ENCODE results near the gene MLLT10.

MLLT10 gene

DNA sequence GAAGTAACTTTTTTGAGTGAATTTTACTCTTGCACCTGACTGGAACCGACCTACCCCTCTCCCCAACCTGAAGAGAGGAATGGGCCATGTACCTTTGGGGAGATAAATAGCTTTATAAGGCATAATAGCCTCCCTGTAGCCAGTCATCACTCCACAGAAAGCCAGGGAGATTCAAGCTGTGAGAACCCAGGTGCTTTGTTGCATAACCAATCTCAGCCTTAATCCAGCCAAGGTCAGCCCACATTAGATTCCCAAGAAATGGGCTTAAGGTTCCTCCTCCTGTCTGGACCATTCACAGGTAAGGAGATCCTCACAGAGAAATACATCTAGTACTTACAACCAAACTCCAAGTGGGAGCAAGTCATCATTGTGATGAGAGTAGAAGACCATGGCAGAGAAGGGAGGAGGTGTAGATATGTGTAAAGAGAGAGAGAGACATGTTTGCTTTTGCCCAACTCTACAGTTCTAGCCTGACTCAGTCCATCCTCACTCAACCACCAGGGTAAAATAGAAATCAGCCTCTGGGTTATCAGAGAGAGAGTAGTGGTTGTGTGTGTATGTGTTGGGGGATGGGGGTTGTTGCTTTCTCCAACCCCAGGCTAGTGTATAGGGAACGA lies 32.2 kb upstream of the MLLT10 start:
- peak; percentile 27 to 41 for ATAC-seq

GRCh38 chr10:21502348-21502740 lies 31.7 kb upstream of the MLLT10 start:
- ATAC-seq = no peak

GRCh38 chr10:21503542-21503941 lies 30.5 kb upstream of the MLLT10 start:
- ATAC-seq = no peak

- ATAC-seq = no peak
These were observed 28.2 kb upstream of the MLLT10 start for GRCh38 chr10:21505711-21506278.

GRCh38 chr10:21506351-21506750 lies 27.7 kb upstream of the MLLT10 start:
- ATAC-seq = no peak

- no peak for ATAC-seq
These were observed 26.9 kb upstream of the MLLT10 start for GRCh38 chr10:21507150-21507549.

DNA sequence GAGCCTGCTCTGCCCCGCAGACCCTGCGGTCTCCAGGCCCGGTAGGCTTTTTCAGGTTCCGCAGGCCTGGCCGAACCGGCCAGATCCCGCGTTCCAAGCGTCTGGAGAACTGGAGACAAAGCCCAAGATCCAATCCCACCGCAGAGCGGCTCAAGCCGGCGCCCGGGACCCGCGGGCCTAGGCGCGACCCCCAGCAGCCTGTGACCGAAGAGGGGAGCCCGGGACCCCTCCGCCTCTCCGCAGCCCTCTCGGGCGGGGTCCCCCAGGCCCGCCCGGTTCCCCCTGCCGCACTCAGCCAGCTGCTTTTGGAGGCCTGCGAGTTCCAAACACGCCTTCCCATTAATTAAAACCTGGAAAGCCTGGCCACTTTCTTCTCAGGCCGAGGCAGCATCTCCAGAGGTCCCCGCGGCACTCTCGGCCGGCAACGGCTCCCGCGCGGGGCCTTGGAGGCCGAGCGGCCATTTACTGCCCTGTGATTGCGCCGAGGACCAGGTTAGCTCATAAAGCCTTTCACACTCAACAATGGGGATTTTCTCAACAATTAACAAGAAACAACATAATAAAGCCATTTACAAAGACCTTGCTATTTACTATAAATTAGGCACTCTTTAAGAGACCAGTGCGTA lies 25.2 kb upstream of the MLLT10 start:
- no peak for ATAC-seq

GRCh38 chr10:21509341-21510240 lies 24.4 kb upstream of the MLLT10 start:
- ATAC-seq = no peak

GRCh38 chr10:21510241-21511094 lies 23.6 kb upstream of the MLLT10 start:
- no peak for ATAC-seq

- ATAC-seq = no peak
These were observed 22.9 kb upstream of the MLLT10 start for GRCh38 chr10:21511095-21511570.

GRCh38 chr10:21511946-21512572 lies 22.0 kb upstream of the MLLT10 start:
- ATAC-seq = no peak

- no peak for ATAC-seq
These were observed 21.2 kb upstream of the MLLT10 start for GRCh38 chr10:21512573-21513404.

DNA sequence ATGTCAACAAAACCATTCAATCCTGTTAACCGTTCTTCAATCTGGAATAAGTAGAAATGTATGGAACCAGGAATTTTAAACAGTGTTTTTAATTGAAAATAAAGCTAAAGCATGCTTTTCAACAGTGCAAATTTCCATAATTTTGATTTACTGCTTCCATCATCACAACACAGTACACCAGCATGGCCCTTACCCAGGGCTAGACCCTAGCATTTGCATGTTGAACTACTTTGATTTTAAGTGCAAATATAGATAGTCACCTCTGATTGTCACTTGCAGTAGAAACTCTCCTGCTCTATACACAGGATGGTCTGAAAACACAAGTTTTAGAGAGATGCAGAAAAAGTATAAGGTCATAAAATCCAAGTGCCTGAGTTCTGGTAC lies 20.6 kb upstream of the MLLT10 start:
- ATAC-seq = no peak

DNA sequence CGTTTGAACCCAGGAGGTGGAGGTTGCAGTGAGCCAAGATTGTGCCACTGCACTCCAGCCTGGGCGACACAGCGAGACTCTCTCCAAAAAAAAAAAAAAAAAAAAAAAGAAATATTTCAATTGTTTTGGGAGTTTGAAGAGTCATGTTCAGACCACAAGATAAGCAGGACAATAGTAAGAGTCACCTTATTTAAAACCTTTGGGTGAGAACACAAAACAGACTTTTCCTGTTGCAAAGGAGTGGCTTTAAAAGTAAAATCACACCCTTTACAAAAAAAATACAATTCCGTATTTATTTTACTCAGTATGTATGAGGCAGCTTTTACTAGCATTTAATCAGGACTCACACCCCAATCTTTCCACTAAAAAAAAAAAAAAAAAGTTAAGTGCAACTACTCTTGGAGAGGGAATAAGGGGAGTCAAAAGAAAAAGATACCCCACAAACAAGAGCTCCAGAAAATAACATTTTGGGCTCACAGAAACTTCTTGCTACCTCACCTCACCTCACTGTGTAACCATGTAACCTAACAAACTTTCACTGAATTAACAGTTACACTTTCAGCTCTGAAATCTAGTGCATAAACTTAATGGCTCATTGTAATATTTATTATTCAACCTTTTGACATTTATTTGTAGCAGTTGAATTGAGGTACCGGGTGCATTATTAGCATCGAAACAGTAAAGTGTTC lies 19.8 kb upstream of the MLLT10 start:
- no peak for ATAC-seq

DNA sequence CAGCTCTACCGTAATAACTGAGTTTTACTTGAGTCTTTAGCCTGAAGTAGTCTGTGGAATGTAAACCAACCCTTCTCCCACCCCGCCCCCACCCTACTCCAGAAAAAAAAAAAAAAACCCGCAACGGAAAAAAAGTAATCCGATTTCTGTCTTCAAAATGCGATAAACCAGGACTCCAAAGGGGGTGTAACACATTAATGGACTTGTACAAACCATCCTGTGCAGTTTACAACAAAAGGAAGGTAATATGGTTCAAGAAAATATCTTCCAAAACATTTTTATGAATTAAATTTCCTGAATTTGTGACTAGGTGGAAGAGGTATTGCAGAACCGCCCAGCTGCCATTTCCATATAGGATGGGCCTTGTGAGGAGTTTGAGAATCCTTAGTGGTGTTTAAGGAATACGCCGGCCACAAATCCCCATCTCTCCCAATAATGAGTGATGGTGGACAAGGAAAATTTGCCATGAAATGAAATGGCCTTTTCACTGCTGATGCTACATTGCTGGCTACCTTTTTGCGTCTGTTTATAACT lies 19.1 kb upstream of the MLLT10 start:
- ATAC-seq = no peak

DNA sequence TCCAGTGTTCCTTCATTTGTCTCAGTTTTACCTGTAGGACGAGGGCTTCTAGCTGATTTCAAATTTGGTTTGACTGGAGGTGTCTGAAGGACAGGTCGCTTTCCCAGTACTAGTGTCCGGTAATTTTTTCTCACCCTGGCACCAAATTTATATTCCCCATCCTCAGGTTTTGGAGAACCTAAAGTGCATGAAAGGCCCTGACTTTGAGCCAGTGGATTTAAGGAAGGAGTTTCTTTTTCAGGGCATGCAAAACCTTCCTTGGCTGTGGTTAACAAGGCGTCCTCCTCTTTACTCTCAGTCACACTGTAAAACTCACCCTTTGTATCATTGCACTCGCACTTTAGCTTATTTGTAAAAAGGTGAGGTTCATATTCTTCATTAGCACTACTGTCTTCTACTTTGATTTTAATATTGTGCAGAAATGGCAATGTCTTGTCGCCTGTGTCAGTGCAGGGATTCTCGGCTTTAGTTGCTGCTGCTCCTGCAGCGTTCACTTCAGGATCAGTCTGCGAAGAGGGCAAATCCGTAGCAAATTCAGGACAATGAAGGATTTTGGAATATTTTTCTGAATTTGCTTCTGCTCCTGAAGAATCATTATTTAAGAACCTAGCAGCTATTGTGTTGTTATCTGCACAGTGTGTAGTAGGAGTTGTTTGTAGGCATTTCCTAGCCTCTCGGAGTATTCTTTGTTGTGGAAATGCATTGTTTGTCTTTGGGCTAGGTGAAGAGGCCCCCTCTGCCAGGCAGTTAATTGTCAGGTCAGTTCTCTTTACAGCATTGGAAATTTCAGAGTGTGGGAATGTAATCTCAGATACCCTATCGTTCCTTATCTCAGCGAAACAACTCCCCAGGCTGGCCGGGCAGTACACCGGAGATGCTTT lies 18.4 kb upstream of the MLLT10 start:
- ATAC-seq = no peak

DNA sequence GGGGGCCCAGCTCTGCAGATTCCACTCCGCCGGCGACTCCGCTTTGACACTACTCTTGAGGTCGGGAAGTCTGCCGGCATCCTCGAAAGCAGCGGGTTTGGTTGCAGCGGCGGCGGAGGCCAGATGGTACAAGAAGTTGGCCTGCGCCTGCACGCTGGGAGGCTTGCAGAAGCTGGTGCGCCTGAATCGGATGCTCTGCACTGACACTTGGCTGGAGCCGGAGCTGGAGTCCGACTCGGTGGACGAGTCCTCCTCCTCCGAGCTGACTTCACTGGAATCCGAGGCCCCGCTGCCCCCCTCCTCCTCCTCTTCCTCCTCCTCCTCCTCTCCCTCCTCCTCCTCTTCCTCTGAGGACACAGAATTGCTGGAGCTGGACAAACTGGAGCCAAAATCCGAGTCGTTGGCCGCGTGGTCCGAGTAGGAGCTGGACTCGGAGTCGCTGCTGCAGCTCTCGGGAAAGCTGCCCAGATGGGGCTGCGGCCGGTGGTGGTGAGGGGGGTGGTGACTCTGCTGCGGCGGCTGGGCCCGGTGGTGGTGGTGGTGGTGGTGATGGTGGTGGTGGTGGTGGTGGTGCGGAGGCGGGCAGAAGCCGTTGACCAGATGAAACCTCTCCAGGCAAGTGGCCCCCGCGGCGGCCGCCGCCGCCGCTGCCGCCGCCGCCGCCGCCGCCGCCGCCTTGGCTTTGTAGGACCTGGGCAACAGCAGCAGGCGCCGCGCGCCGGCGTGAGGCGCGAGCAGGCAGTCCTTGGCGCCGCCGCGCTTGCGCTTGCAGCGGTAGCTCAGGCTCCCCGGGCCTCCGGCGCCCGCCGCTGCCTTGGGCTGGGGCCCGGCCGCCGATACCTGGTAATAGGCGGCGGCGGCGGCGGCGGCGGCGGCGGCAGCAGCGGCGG lies 17.5 kb upstream of the MLLT10 start:
- peak; percentile 65 to 70 for ATAC-seq
